H1 (cell line): ENCODE results near the gene ANKRD11. TPM values are rescaled to one million over a fixed set of nuclear protein-coding genes. Genes with fewer than 3 reads are reported as not detected.

Experiments used
- EGR1 ChIP-seq: IDR thresholded peaks from 2 replicates; pipeline ENCODE4 v1.6.1; 2011; ENCODE audit warnings: low read depth, low read length, borderline replicate concordance
- KDM5A ChIP-seq: fragments of 200-600 bp; IDR thresholded peaks from 2 replicates; pipeline ENCODE4 v1.7.1; 2012; ENCODE audit warnings: mild to moderate bottlenecking, low read length, inconsistent platforms, mixed read lengths
- POLR2A ChIP-seq, 2 experiments: IDR thresholded peaks; 1 replicate in 1 of 2; 2 replicates in 1 of 2; pipeline ENCODE4 v1.6.1; 2011; ENCODE audit warnings: low read depth in 2 of 2, low read length in 2 of 2, mild to moderate bottlenecking in 2 of 2; ENCODE audit errors: control extremely low read depth in 1 of 2
- TBP ChIP-seq: IDR thresholded peaks from 2 replicates; pipeline ENCODE4 v1.6.1; 2011; ENCODE audit warnings: low read depth, low read length, improper control_type of control experiment
- polyA plus RNA-seq, 7 experiments: library from polyadenylated mRNA; depleted of rRNA in 3 of 7; stranded (reverse) in 5 of 7; unstranded in 2 of 7; fragments of >200 nt in 5 of 7; fragments of 200-250 nt in 2 of 7; gene quantifications; 1 replicate in 5 of 7; 2 replicates in 1 of 7; 4 replicates in 1 of 7; pipeline versions ENCODE4 v1.2.1 to v1.2.3, GENCODE V29; 2011 to 2013; ENCODE audit warnings: missing spikeins in 2 of 7, mixed read lengths in 2 of 7
- total RNA-seq: library from RNA; stranded (reverse); fragmentation: NEBNext Ultra II Directional; extraction: Animal tissue kit (Norgen Biotek cat#: 25700); gene quantifications from 2 replicates; pipeline ENCODE4 v1.2.1, GENCODE V29; 2021

Gene ANKRD11
- total and polyA plus RNA-seq, 2 of the 8 experiments (the other 6 are each of a cell fraction or from before 2014, with no cell fraction given), result 46.5 to 142 TPM

GRCh38 chr16:89241187-89242007, 249.0 kb downstream of the ANKRD11 start (continued):
- TF ChIP-seq KDM5A (0 out of 2 replicates have a peak, but pooled peaks have one; percentile 31), TBP (peak; percentile 62; the same call in 1 of the 2 replicates), POLR2A (IDR thresholded peaks at IDR 0.05; ENCODE audit: control extremely low read depth in 1 of 2, low read depth in 2 of 2, low read length in 2 of 2) (peak; percentile 74 to 77), EGR1 (0 out of 2 replicates have a peak, but pooled peaks have one; percentile 26)
